AG10803 (cell line): Measurements from ENCODE around the gene MROH7.

ENCODE experiments used
- DNase-seq: peaks from one replicate; pipeline ENCODE4 v3.0.0; 2010; ENCODE audit warnings: low read depth
- H3K4me3 ChIP-seq: 2 replicates; pipeline ENCODE4 v1.5.1; 2011; ENCODE audit warnings: mild to moderate bottlenecking, low read length, control low read depth
- TF ChIP-seq, protein P1 (sequence below): conservative IDR thresholded peaks from 2 replicates; pipeline ENCODE4 v1.5.1; 2011; ENCODE audit warnings: mild to moderate bottlenecking, low read length, control low read depth, inconsistent platforms

MROH7 gene

DNA sequence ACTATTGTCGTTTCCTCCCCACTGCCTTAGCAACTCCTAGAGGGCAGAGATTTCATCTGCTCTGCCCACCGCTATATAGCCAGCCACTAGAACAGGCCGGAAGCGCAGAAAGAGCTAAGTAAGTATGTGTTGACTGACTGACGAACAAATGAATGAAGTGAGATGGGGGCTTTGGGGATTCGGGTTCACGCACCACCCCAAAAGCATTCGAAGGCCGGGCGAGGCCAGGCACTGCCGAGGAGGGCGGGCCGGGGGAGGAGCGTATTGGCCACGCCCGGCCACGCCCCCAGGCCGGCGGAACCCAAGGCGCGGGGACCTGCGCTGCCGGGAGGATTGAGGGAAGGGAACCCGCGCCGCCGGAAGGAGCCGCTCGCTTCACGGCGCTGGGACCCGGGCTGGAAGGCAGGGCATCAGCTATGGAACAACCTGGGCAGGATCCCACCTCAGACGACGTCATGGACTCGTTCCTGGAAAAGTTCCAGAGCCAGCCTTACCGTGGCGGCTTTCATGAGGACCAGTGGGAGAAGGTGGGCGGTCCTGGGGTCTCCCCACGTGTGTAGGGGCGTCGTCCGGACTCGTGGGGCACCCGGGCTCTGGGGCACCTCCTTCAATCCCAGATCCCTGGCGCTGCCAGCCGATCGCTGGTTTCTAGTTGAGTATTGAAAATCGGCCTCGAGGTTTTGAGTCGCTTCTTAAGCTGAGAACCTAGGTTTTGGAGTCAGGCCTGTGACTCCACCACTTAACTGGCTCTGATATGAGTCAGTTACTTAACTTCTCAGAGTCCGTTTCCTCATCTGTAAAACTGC is 74.1 kb downstream of the MROH7 start, which contains the start of gene TTC4:
TTC4 (plus strand) TSS at position 369 of the 806 bp plus-strand sequence; CDS start at position 417, 48 bp downstream.
- TF ChIP-seq, protein P1, sequence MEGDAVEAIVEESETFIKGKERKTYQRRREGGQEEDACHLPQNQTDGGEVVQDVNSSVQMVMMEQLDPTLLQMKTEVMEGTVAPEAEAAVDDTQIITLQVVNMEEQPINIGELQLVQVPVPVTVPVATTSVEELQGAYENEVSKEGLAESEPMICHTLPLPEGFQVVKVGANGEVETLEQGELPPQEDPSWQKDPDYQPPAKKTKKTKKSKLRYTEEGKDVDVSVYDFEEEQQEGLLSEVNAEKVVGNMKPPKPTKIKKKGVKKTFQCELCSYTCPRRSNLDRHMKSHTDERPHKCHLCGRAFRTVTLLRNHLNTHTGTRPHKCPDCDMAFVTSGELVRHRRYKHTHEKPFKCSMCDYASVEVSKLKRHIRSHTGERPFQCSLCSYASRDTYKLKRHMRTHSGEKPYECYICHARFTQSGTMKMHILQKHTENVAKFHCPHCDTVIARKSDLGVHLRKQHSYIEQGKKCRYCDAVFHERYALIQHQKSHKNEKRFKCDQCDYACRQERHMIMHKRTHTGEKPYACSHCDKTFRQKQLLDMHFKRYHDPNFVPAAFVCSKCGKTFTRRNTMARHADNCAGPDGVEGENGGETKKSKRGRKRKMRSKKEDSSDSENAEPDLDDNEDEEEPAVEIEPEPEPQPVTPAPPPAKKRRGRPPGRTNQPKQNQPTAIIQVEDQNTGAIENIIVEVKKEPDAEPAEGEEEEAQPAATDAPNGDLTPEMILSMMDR: no peak
- peak within 1 kb of the TSS; percentile 95 for H3K4me3 ChIP-seq
- DNase-seq: peak; percentile 75

DNA sequence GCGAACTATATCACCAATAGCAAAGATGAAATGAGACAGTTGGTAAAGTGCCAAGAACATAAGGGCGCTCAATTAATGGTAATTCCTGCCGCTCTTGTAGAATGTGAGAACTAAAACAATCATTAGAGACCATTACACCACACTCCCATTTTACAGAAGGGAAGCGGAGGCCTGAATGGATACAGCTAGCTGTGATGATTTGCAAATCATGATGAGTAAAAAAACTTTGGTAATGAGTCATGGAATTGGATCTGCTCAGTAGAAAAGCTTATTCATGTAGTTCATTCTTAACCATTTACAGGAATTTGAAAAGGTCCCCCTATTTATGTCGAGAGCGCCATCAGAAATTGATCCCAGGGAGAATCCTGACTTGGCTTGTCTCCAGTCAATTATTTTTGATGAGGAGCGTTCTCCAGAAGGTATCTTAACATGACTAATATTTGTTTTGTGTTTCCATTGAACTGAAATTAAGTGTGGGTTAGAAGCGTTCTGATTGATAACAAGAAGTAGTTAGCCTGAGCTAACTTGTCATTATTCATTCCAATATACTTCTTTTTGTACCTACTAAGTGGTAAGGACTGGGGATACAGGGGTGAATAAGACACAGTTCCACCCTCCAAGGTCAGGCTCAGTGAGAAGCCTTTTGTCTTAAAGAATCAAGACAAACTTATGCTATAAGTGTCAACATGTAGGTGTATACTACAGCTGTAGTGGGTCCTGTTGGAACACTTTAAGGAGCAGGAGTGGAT is 74.9 kb downstream of the MROH7 start:
- H3K4me3 ChIP-seq: peak overlapping the region; percentile 95
- TF ChIP-seq, protein P1: no peak
- DNase-seq: peak; percentile 57

DNA sequence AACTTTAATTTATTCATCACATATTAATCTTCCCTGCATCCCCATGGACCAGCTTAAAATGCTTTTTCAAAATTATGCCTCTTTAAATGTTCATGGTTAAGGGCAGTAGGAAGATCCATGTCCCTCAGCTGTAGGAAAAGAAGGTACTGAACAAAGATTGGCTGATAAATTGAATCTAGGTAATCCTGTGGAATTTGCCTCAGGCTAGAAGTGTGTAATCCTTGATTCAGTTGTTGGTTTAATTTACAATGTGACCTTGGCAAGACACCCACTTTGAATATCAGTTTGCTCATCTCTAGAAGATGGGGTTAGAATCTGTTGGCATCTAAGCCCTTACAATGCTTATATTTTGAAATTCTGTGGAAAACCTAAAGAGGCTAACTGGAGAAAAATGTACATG is 80.1 kb downstream of the MROH7 start:
- no peak for DNase-seq
- no peak overlapping the region for H3K4me3 ChIP-seq
- TF ChIP-seq, protein P1: no peak

GRCh38 chr1:54723985-54724384 is 82.4 kb downstream of the MROH7 start:
- no peak for DNase-seq
- TF ChIP-seq, protein P1: no peak
- H3K4me3 ChIP-seq: no peak overlapping the region

DNA sequence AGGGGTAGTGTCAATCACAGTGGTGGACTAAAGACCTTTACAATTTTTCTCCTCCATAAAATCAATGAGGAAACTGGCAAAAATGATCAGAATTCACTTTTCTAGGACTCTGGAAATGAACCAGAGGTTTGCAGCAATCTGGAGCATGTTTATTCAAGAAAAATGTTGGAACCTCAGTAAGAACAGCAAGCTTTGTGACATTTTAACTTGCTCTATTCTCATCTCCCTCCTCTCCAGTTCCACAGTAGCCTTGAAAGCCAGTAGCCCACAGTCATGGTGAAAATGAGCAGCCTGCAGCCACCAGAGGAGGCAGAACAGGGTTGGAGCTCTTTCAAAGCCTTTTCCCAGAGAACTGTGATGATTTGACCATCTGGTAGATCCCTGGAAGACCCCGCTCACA is 83.2 kb downstream of the MROH7 start:
- no peak for DNase-seq
- no peak overlapping the region for H3K4me3 ChIP-seq
- TF ChIP-seq, protein P1: no peak

DNA sequence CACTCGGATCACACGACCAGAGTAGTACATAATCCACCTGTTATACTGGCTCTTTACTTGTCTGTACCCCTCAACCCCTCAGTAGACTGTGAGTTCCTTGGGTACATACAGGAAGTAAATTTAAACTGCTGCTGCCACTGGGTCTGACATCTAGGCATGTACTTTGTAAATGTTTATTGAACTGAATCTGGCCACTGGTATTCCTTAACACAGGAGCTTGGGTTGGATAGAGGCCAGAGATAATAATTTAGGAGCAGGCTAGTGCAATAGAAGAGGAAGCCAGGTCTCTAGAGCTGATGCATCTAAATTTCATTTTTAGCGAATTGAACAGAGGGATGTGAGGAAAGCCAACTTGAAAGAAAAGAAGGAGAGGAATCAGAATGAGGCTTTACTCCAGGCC is 86.4 kb downstream of the MROH7 start:
- TF ChIP-seq, protein P1: no peak
- DNase-seq: no peak
- H3K4me3 ChIP-seq: no peak overlapping the region
